T-helper 2 cell treated with Interferon-gamma antibody and Interleukin-4, amounts not matched to agents 5 μg/mL and 100 μg/mL, for 36 hours (primary cell): Measurements from ENCODE around the gene OLIG1.

ENCODE experiments used
- DNase-seq: peaks from one replicate; pipeline ENCODE4 v3.0.0; 2021; ENCODE audit warnings: low spot score
- H3K27ac Mint-ChIP-seq: one replicate; pipeline ENCODE4 v1.8.0; 2021; ENCODE audit warnings: mild to moderate bottlenecking, mixed read lengths
- H3K27me3 Mint-ChIP-seq: one replicate; pipeline ENCODE4 v1.8.0; 2021; ENCODE audit warnings: low read depth, mixed read lengths
- H3K36me3 Mint-ChIP-seq: one replicate; pipeline ENCODE4 v1.8.0; 2021; ENCODE audit warnings: low read depth, mixed read lengths
- H3K4me1 Mint-ChIP-seq: one replicate; pipeline ENCODE4 v1.8.0; 2021; ENCODE audit warnings: low read depth, mixed read lengths
- H3K4me3 Mint-ChIP-seq: one replicate; pipeline ENCODE4 v1.8.0; 2022; ENCODE audit warnings: mild to moderate bottlenecking, moderate library complexity, mixed read lengths
- H3K9me3 Mint-ChIP-seq: one replicate; pipeline ENCODE4 v1.8.0; 2021; ENCODE audit warnings: mixed read lengths

Gene OLIG1

DNA sequence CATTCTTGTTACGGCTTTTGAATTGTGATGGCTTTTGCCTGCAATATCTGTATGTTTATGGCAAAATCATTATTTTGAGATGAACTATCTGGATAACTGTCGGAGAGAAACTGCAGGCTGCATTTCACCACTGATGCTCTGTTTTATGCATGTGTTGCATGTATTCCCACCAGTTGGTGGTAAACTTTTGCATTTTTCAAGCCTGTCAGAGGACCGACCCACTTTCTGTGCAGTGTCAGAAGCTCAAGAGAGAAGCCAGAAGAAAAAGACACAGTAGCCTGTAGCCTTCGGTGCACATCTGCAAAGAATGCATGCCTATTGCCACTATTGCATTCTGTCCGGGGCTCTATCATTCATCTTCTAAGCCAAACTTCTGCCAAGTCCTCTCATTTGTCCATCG, 41.6 kb downstream of the OLIG1 start:
- no peak overlapping the region for H3K4me3 Mint-ChIP-seq
- H3K27me3 Mint-ChIP-seq, result peaks cover 58% of the 10 kb centered on the region
- no peaks in the 10 kb centered on the region for H3K36me3 Mint-ChIP-seq
- no peaks in the 10 kb centered on the region for H3K9me3 Mint-ChIP-seq
- DNase-seq, result no peak
- no peak overlapping the region for H3K27ac Mint-ChIP-seq
- peaks cover 8% of the 10 kb centered on the region for H3K4me1 Mint-ChIP-seq

- Mint-ChIP-seq H3K27ac (no peak overlapping the region), H3K4me1 (peaks cover 12% of the 10 kb centered on the region), H3K9me3 (no peaks in the 10 kb centered on the region), H3K27me3 (peaks cover 58% of the 10 kb centered on the region), H3K4me3 (no peak overlapping the region), H3K36me3 (no peaks in the 10 kb centered on the region)
- DNase-seq, result no peak
Observed at GRCh38 chr21:33112151-33112550, 42.2 kb downstream of the OLIG1 start.

DNA sequence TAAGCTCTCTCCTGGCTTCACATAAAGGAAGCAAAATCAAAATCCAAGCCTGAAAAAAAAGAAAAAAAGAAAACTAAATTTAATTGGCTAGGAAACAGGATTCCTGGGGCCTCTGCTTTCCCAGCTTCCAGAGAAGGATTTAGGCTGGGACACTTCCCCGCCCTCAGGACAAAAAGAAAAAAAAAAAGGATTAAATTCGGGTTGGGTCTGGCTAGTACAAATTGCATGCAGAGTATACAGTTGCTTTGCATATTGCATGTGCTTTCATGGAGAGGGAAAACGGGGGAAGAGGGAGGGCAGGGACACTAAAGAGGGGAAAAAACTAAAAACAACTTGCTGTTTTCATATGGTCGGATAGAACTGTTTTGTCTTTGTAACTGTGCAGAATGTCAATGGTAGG, 42.7 kb downstream of the OLIG1 start:
- Mint-ChIP-seq H3K9me3 (no peaks in the 10 kb centered on the region), H3K27me3 (peaks cover 63% of the 10 kb centered on the region), H3K27ac (no peak overlapping the region), H3K4me1 (peaks cover 12% of the 10 kb centered on the region), H3K4me3 (no peak overlapping the region), H3K36me3 (no peaks in the 10 kb centered on the region)
- DNase-seq, result no peak

GRCh38 chr21:33113131-33113530, 43.2 kb downstream of the OLIG1 start:
- no peak for DNase-seq
- Mint-ChIP-seq H3K4me1 (peaks cover 12% of the 10 kb centered on the region), H3K36me3 (no peaks in the 10 kb centered on the region), H3K27ac (no peak overlapping the region), H3K9me3 (no peaks in the 10 kb centered on the region), H3K27me3 (peaks cover 62% of the 10 kb centered on the region), H3K4me3 (no peak overlapping the region)

- H3K4me3 Mint-ChIP-seq, result no peak overlapping the region
- DNase-seq, result no peak
- no peaks in the 10 kb centered on the region for H3K36me3 Mint-ChIP-seq
- peaks cover 52% of the 10 kb centered on the region for H3K27me3 Mint-ChIP-seq
- H3K4me1 Mint-ChIP-seq, result peaks cover 11% of the 10 kb centered on the region
- no peak overlapping the region for H3K27ac Mint-ChIP-seq
- H3K9me3 Mint-ChIP-seq, result no peaks in the 10 kb centered on the region
Observed at GRCh38 chr21:33114276-33114675, 44.3 kb downstream of the OLIG1 start.

DNA sequence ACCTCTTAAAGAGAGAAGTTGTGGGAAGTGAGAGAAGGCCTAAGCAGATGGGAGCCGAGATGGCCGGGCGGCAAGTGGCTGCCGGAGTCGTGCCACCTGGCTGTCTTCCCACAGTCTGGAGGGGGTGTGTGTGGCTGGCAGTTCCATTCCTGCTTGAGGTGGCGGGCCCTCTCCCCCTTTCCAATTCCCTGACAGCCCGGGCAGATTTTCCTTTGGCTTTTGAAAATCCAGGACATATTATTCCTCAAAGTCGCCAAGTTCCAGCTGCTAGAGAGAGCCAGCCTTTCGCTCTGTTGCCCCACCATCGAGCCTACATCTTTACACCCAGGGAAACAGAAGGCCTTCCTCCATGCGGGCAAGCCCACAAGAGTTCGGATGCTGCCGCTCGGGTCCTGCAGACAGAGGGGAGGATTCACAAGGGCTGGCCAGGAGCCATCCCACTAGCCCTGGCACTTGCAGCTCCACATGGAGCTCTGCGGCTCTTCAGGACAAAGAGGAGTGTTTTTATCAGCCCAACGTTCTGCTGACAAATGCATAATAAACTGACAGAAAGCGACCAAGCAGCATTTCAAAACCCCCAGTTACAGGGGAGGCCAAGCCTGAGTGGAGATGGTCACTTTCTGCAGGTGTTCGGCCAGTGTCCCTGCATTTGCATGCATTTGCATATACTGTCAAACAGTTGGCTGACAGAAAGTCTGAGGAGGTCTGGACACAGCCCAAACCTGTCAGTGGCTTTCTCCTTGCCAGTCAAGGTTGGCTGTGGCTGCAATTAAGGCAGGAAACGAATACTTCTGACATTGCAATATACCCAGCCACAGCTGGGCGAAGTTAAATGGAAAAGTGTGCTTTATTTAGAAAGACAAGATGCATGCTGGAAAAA, 45.9 kb downstream of the OLIG1 start:
- peaks cover 42% of the 10 kb centered on the region for H3K27me3 Mint-ChIP-seq
- no peaks in the 10 kb centered on the region for H3K36me3 Mint-ChIP-seq
- peak overlapping the region; percentile 9 for H3K4me3 Mint-ChIP-seq
- no peaks in the 10 kb centered on the region for H3K9me3 Mint-ChIP-seq
- peaks cover 10% of the 10 kb centered on the region for H3K4me1 Mint-ChIP-seq
- no peak overlapping the region for H3K27ac Mint-ChIP-seq
- DNase-seq, result no peak

DNA sequence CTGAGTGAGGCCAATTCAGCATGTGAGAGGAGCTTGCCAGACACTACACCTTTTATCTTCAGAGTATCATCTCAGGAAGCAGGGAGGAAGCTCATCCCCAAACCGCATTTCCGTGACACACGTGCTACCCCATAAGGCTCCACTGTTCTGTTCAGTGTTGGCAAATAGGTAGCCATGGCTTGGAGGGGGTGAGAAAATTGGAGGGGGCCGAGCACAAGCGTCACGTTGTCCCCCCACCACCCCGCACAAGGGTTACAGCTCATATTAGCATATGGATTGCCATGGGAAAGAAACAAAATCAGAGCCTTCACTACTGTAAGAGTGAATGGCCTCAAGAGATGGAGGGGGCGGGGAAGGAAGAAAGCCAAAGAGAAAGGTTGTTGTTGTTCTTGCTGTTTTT, 46.7 kb downstream of the OLIG1 start:
- Mint-ChIP-seq H3K4me1 (peaks cover 10% of the 10 kb centered on the region), H3K4me3 (peak overlapping the region; percentile 9), H3K9me3 (no peaks in the 10 kb centered on the region), H3K27me3 (peaks cover 37% of the 10 kb centered on the region), H3K27ac (no peak overlapping the region), H3K36me3 (no peaks in the 10 kb centered on the region)
- DNase-seq, result no peak

DNA sequence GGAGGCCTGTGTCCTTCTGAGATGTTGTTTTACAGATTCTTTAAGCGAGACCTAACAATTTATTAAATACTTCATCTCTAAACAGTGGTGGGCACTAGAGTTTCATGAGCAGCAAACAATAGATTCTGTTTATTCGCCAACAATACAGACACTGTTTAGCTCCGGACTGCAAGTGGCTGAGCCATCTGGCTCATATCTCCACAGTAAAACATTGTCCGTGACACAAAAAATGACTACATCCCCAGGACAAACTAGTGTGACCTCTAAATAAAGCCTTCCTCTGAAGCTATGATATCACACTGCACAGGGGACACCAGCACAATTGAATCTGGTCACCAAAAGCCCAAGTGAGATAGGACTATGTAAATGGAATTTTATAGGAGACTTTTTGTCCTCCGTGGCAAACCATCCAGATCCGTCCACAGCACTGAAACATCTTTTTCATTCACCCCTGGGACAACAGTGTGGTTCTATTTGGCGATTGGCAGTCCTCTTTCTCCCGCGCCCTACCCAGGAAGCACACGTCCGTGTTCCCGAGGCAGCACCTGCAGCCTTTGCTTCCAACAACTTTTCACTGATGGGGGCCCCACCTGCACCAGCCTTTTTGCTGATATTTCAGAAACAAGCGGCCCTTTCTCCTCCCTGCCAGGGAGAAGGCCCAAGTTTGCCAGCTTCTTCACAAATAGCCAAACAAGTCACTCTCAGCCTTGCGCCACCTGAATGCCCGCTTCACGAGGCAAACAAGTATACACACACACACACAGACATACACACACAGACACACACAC, 47.4 kb downstream of the OLIG1 start:
- Mint-ChIP-seq H3K27ac (no peak overlapping the region), H3K27me3 (peaks cover 31% of the 10 kb centered on the region), H3K36me3 (no peaks in the 10 kb centered on the region), H3K4me3 (no peak overlapping the region), H3K9me3 (no peaks in the 10 kb centered on the region), H3K4me1 (peaks cover 10% of the 10 kb centered on the region)
- no peak for DNase-seq
